Type B pancreatic cell (in vitro differentiated cells): Measurements from ENCODE around the gene COLEC12. TPM values are rescaled to one million over a fixed set of nuclear protein-coding genes. Genes with fewer than 3 reads are reported as not detected.

ENCODE experiments used
- DNase-seq: peaks from one replicate; pipeline ENCODE4 v3.0.0; 2021; ENCODE audit warnings: mixed read lengths; ENCODE audit not compliant: unreplicated experiment; ENCODE audit errors: extremely low spot score
- H3K27ac Mint-ChIP-seq: 2 replicates; pipeline ENCODE4 v1.8.0; 2021; ENCODE audit warnings: mild to moderate bottlenecking, mixed read lengths
- H3K27me3 Mint-ChIP-seq: 2 replicates; pipeline ENCODE4 v1.8.0; 2021; ENCODE audit warnings: mixed read lengths
- H3K36me3 Mint-ChIP-seq: 2 replicates; pipeline ENCODE4 v1.8.0; 2021; ENCODE audit warnings: mixed read lengths
- H3K4me1 Mint-ChIP-seq: one replicate; pipeline ENCODE4 v1.8.0; 2021; ENCODE audit warnings: mixed read lengths; ENCODE audit not compliant: unreplicated experiment
- H3K4me3 Mint-ChIP-seq: 2 replicates; pipeline ENCODE4 v1.8.0; 2021; ENCODE audit warnings: mild to moderate bottlenecking, mixed read lengths
- H3K9me3 Mint-ChIP-seq: 2 replicates; pipeline ENCODE4 v1.8.0; 2021; ENCODE audit warnings: mixed read lengths
- CTCF ChIP-seq: fragments of 200-600 bp; sonication (generic); conservative IDR thresholded peaks from 2 replicates; pipeline ENCODE4 v1.5.0; 2021; ENCODE audit warnings: antibody characterized with exemption, mild to moderate bottlenecking
- total RNA-seq: library from RNA; stranded (reverse); gene quantifications from 2 replicates; pipeline ENCODE4 v1.2.1, GENCODE V29; 2021; ENCODE audit warnings: low replicate concordance

Gene COLEC12
- total RNA-seq, 1 donor from 2014 or later = 61.3 TPM

GRCh38 chr18:273525-273924 lies 227.0 kb downstream of the COLEC12 start:
- Mint-ChIP-seq H3K4me3 (no peak overlapping the region), H3K4me1 (peaks cover 9% of the 10 kb centered on the region), H3K9me3 (no peaks in the 10 kb centered on the region), H3K36me3 (no peaks in the 10 kb centered on the region), H3K27ac (no peak overlapping the region), H3K27me3 (no peaks in the 10 kb centered on the region)
- TF ChIP-seq CTCF = no peak
- no peak for DNase-seq

- H3K27ac Mint-ChIP-seq = no peak overlapping the region
Measured at GRCh38 chr18:272650-273049, 227.9 kb downstream of the COLEC12 start.

GRCh38 chr18:269480-270095 lies 230.9 kb downstream of the COLEC12 start:
- no peaks in the 10 kb centered on the region for H3K36me3 Mint-ChIP-seq
- no peaks in the 10 kb centered on the region for H3K27me3 Mint-ChIP-seq
- peaks cover 13% of the 10 kb centered on the region for H3K4me1 Mint-ChIP-seq
- no peak for TF ChIP-seq CTCF
- DNase-seq = no peak
- H3K4me3 Mint-ChIP-seq = peak overlapping the region; percentile 100
- peak overlapping the region; percentile 100 for H3K27ac Mint-ChIP-seq
- no peaks in the 10 kb centered on the region for H3K9me3 Mint-ChIP-seq

More at GRCh38 chr18:272650-273049, 227.9 kb downstream of the COLEC12 start:
- Mint-ChIP-seq H3K36me3 (no peaks in the 10 kb centered on the region), H3K4me3 (no peak overlapping the region), H3K4me1 (peaks cover 9% of the 10 kb centered on the region), H3K9me3 (no peaks in the 10 kb centered on the region), H3K27me3 (no peaks in the 10 kb centered on the region)
- TF ChIP-seq CTCF = no peak
- no peak for DNase-seq

GRCh38 chr18:267688-268552 lies 232.6 kb downstream of the COLEC12 start, which contains the start of gene THOC1:
Gene THOC1 (minus strand): TSS chr18:268047. CDS start chr18:268019, 28 bp downstream.
- Mint-ChIP-seq H3K9me3 (no peaks in the 10 kb centered on the region), H3K27ac (peak within 1 kb of the TSS; percentile 100), H3K27me3 (no peaks in the 10 kb centered on the region), H3K4me1 (peaks cover 13% of the 10 kb centered on the region), H3K4me3 (peak within 1 kb of the TSS; percentile 100), H3K36me3 (peaks cover 13% of the 10 kb centered on the region)
- peak; percentile 91 for DNase-seq
- no peak for TF ChIP-seq CTCF

- peaks cover 13% of the 10 kb centered on the region for H3K36me3 Mint-ChIP-seq
- H3K9me3 Mint-ChIP-seq = no peaks in the 10 kb centered on the region
- no peaks in the 10 kb centered on the region for H3K27me3 Mint-ChIP-seq
- peak overlapping the region; percentile 100 for H3K4me3 Mint-ChIP-seq
- no peak for DNase-seq
- H3K27ac Mint-ChIP-seq = peak overlapping the region; percentile 100
- peaks cover 13% of the 10 kb centered on the region for H3K4me1 Mint-ChIP-seq
- no peak for TF ChIP-seq CTCF
Measured at GRCh38 chr18:267380-267687, 233.2 kb downstream of the COLEC12 start.

Other genes with a start within 250 kb of the COLEC12 start
- gene THOC1, start 232.7 kb downstream of the COLEC12 start, total RNA-seq = 33.9 and 58.3 TPM in 2 replicates
- not detected in 2 replicates for gene CETN1, start 79.7 kb upstream of the COLEC12 start, total RNA-seq
- gene CLUL1, start 96.3 kb upstream of the COLEC12 start, total RNA-seq = 5.2 and 9.2 TPM in 2 replicates
- 65.3 and 143 TPM in 2 replicates for gene TYMS, start 157.0 kb upstream of the COLEC12 start, total RNA-seq
- 43.2 and 63.1 TPM in 2 replicates for gene ENOSF1, start 211.9 kb upstream of the COLEC12 start, total RNA-seq